T-helper 2 cell treated with Interferon-gamma antibody and Interleukin-4, amounts not matched to agents 5 μg/mL and 100 μg/mL, for 36 hours (primary cell): ENCODE measurements around the gene ABCC2.

ENCODE experiments used
- DNase-seq: peaks from one replicate; pipeline ENCODE4 v3.0.0; 2021; ENCODE audit warnings: low spot score
- H3K27ac Mint-ChIP-seq: one replicate; pipeline ENCODE4 v1.8.0; 2021; ENCODE audit warnings: mild to moderate bottlenecking, mixed read lengths
- H3K27me3 Mint-ChIP-seq: one replicate; pipeline ENCODE4 v1.8.0; 2021; ENCODE audit warnings: low read depth, mixed read lengths
- H3K36me3 Mint-ChIP-seq: one replicate; pipeline ENCODE4 v1.8.0; 2021; ENCODE audit warnings: low read depth, mixed read lengths
- H3K4me1 Mint-ChIP-seq: one replicate; pipeline ENCODE4 v1.8.0; 2021; ENCODE audit warnings: low read depth, mixed read lengths
- H3K4me3 Mint-ChIP-seq: one replicate; pipeline ENCODE4 v1.8.0; 2022; ENCODE audit warnings: mild to moderate bottlenecking, moderate library complexity, mixed read lengths
- H3K9me3 Mint-ChIP-seq: one replicate; pipeline ENCODE4 v1.8.0; 2021; ENCODE audit warnings: mixed read lengths

Gene ABCC2

GRCh38 chr10:99843310-99843709 lies 60.9 kb downstream of the ABCC2 start:
- peaks cover 6% of the 10 kb centered on the region for H3K27me3 Mint-ChIP-seq
- H3K36me3 Mint-ChIP-seq, result no peaks in the 10 kb centered on the region
- H3K4me3 Mint-ChIP-seq, result no peak overlapping the region
- no peak for DNase-seq
- H3K4me1 Mint-ChIP-seq, result peaks cover 7% of the 10 kb centered on the region
- no peaks in the 10 kb centered on the region for H3K9me3 Mint-ChIP-seq
- no peak overlapping the region for H3K27ac Mint-ChIP-seq

GRCh38 chr10:99844433-99844955 lies 62.1 kb downstream of the ABCC2 start:
- Mint-ChIP-seq H3K4me1 (peaks cover 7% of the 10 kb centered on the region), H3K36me3 (no peaks in the 10 kb centered on the region), H3K27ac (no peak overlapping the region), H3K27me3 (peaks cover 6% of the 10 kb centered on the region), H3K9me3 (no peaks in the 10 kb centered on the region), H3K4me3 (no peak overlapping the region)
- DNase-seq, result no peak

DNA sequence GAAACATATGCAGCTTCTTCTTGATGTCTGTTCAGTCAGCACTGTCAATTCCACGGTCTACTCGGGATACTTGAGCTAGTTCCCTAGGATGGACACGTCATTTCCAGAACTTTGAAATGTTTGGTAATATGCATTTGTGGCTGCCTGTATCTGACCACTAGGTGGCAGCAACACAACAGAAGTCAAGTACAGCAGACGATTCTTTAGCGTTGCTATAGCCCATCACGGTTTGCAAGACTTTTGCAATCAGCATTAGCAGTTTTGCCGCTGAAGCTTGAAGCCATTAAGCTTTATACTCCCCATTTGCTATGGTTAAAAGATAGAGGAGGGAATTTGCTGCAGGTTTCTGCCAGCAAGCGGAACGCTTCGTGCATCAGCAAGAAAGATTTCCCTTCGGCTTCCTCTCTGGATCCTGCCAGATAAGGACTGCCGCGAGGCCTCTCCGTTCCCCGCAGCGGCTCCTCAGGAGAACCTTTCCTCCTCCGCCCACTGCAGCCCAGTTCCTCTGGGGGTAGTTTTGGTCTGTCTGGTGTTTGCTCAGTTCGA lies 63.5 kb downstream of the ABCC2 start:
- Mint-ChIP-seq H3K36me3 (no peaks in the 10 kb centered on the region), H3K27me3 (peaks cover 7% of the 10 kb centered on the region), H3K9me3 (no peaks in the 10 kb centered on the region), H3K4me1 (peaks cover 7% of the 10 kb centered on the region), H3K4me3 (peak overlapping the region; percentile 28), H3K27ac (no peak overlapping the region)
- DNase-seq, result peak; percentile 61

DNA sequence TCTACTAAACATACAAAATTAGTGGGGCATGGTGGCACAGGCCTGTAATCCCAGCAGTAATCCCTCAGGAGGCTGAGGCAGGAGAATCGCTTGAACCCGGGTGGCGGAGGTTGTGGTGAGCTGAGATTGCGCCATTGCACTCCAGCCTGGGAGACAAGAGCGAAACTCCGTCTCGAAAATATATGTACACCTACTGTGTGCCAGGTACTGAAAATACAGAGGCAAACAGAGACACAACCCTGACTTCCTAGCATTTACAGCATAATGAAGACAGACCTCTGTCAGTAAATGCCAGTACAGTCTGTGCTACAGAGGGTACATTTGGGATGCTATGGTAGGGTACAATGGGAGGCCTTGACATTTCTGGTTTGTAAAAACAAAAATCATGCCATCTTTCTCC lies 66.6 kb downstream of the ABCC2 start:
- peaks cover 6% of the 10 kb centered on the region for H3K27me3 Mint-ChIP-seq
- no peaks in the 10 kb centered on the region for H3K36me3 Mint-ChIP-seq
- DNase-seq, result no peak
- H3K4me3 Mint-ChIP-seq, result no peak overlapping the region
- no peaks in the 10 kb centered on the region for H3K9me3 Mint-ChIP-seq
- H3K27ac Mint-ChIP-seq, result no peak overlapping the region
- H3K4me1 Mint-ChIP-seq, result peaks cover 7% of the 10 kb centered on the region

- Mint-ChIP-seq H3K36me3 (no peaks in the 10 kb centered on the region), H3K27me3 (peaks cover 6% of the 10 kb centered on the region), H3K27ac (no peak overlapping the region), H3K9me3 (no peaks in the 10 kb centered on the region), H3K4me3 (no peak overlapping the region), H3K4me1 (peaks cover 7% of the 10 kb centered on the region)
- no peak for DNase-seq
Measured at GRCh38 chr10:99849536-99849935, 67.1 kb downstream of the ABCC2 start.

DNA sequence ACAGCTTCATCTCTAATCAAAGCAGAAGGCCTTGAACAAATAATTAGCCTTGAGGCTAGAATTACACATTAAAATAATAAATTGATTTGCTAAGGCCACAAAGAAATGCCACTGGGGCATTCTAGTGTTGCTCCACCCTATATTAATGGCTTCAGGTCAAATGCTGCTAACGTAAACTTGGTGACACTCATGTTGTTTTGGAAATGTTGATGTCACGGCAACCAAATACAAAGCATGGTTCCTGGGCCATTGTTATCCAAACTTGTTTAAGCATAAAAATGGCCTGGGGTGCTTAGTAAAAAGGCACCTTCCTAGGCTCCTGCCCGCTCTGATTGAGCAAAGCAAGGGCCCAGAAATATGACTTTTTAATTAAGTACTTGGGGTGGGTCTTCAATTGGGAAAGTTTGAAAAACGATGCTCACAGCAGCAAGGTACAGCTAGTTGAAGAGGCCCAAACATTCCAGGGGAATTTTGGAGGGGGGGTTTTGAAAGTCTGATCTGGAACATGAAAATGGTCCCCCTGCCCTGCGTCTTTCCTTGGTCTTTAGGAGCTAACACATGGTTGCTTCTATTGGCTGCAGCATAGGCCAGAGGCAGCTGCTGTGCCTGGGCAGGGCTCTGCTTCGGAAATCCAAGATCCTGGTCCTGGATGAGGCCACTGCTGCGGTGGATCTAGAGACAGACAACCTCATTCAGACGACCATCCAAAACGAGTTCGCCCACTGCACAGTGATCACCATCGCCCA lies 67.8 kb downstream of the ABCC2 start:
- H3K4me1 Mint-ChIP-seq, result peaks cover 7% of the 10 kb centered on the region
- H3K27me3 Mint-ChIP-seq, result peaks cover 6% of the 10 kb centered on the region
- no peaks in the 10 kb centered on the region for H3K36me3 Mint-ChIP-seq
- H3K9me3 Mint-ChIP-seq, result no peaks in the 10 kb centered on the region
- DNase-seq, result no peak
- no peak overlapping the region for H3K4me3 Mint-ChIP-seq
- no peak overlapping the region for H3K27ac Mint-ChIP-seq

DNA sequence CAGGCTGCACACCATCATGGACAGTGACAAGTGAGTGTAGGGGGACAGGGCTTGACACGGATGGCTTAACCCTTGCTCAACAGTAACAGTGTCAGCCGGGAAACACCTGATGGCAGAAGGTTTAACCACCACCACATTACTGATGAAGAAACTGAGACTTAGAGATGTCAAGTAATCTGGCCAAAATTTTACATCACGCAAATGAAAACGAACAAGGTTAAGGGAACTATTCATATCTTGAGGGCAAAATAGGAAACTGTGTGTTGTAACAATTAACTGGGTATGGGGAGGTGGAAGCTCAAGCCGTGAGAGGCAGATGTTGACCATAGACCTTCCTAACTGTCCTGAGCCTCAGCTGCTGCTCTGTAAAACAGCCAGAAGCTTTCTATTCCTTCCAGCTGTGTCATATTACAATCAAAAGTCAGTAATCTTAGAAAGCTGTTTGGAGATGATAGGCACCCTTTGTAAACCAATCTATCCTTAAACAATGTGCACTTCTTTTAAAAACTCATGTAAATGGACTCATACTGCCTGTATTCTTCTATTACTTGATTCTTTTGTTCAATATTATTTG lies 68.4 kb downstream of the ABCC2 start:
- Mint-ChIP-seq H3K4me1 (peaks cover 5% of the 10 kb centered on the region), H3K4me3 (no peak overlapping the region), H3K27me3 (peaks cover 6% of the 10 kb centered on the region), H3K27ac (no peak overlapping the region), H3K36me3 (no peaks in the 10 kb centered on the region), H3K9me3 (no peaks in the 10 kb centered on the region)
- no peak for DNase-seq

GRCh38 chr10:99851825-99852224 lies 69.4 kb downstream of the ABCC2 start:
- Mint-ChIP-seq H3K9me3 (no peaks in the 10 kb centered on the region), H3K36me3 (no peaks in the 10 kb centered on the region), H3K4me3 (no peak overlapping the region), H3K4me1 (no peaks in the 10 kb centered on the region), H3K27ac (no peak overlapping the region), H3K27me3 (peaks cover 10% of the 10 kb centered on the region)
- DNase-seq, result no peak

DNA sequence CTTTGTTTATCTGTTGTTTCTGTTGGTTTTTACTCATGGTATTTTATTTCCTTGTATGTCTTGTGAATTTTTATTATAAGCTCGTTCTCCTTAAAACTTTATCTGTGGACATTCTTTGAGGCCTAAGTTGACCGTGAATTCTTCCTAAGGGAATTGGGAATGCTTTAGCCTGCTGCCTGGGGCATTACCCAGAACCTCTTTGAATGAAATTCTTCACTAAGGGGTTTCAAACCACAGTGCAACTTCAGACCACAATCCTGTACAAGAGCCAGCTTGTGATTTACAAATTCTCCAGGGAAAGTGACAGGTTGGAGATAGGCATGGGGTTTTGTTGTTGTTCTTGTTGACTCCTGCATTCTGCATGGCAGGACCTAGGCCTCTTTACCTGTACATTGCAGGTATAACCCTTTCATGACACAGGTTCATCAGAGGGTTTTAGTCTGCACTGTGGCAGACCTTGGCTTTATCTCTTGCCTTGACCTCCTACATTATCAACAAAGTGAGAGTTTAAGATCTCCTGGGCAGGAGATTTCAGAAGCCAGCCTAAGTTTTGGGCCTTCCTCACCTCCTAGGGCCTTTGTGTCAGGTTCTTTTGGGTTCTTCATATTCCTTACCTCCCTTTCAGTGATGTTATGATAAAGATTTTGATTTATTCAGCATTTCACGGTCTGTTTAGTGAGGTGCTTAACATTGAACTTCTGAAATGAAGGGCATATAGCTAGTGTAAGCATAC lies 70.2 kb downstream of the ABCC2 start:
- no peak for DNase-seq
- Mint-ChIP-seq H3K27me3 (peaks cover 11% of the 10 kb centered on the region), H3K4me1 (no peaks in the 10 kb centered on the region), H3K4me3 (no peak overlapping the region), H3K27ac (no peak overlapping the region), H3K36me3 (no peaks in the 10 kb centered on the region), H3K9me3 (no peaks in the 10 kb centered on the region)

DNA sequence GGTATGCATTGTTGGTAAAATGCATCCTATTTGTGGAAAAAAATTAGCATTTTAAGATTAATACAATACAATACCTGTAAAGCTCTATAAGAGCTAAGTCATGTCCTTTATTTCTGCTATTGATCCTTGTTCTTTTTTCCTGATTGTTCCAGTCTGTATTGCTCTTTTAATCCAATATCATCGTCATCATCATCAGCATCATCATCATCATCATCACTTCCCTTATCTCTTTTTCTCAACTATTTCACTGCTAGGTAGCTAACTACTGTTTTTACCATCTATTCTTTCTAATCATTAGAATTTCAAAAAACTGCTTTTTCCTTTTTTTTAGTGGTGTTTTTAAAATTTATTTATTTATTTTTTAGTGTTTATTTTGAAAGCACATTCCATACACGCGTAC lies 71.2 kb downstream of the ABCC2 start:
- Mint-ChIP-seq H3K4me3 (no peak overlapping the region), H3K27ac (no peak overlapping the region), H3K9me3 (no peaks in the 10 kb centered on the region), H3K27me3 (peaks cover 16% of the 10 kb centered on the region), H3K36me3 (no peaks in the 10 kb centered on the region), H3K4me1 (no peaks in the 10 kb centered on the region)
- DNase-seq, result no peak

- Mint-ChIP-seq H3K4me3 (no peak overlapping the region), H3K27ac (no peak overlapping the region), H3K27me3 (peaks cover 23% of the 10 kb centered on the region), H3K9me3 (no peaks in the 10 kb centered on the region), H3K4me1 (no peaks in the 10 kb centered on the region), H3K36me3 (no peaks in the 10 kb centered on the region)
- DNase-seq, result no peak
Measured at GRCh38 chr10:99854860-99855259, 72.4 kb downstream of the ABCC2 start.

DNA sequence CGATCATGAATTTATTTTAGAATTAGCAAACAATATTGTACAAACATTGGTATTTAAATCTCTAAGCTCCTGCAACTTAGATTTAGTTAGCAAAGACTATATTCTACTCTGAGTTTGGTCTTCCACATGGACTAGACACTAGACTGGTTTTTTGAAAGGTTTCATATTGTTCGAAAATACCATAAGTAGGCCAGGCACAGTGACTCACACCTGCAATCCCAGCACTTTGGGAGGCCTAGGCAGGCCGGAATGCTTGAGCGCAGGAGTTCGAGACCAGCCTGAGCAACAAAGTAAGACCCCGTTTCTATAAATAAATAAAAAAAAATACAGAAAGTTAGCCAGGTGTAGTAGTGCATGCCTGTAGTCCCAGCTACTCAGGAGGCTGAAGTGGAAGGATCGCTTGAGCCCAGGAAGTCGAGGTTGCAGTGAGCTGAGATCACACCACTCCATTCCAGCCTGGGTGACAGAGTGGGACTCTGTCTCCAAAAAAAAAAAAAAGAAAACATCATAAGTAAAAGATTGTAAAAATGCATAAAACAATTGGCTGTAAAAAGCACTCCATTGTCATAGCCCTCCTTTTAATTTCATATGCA lies 73.1 kb downstream of the ABCC2 start:
- no peak for DNase-seq
- H3K4me3 Mint-ChIP-seq, result no peak overlapping the region
- no peaks in the 10 kb centered on the region for H3K4me1 Mint-ChIP-seq
- H3K9me3 Mint-ChIP-seq, result no peaks in the 10 kb centered on the region
- H3K27ac Mint-ChIP-seq, result no peak overlapping the region
- no peaks in the 10 kb centered on the region for H3K36me3 Mint-ChIP-seq
- H3K27me3 Mint-ChIP-seq, result peaks cover 26% of the 10 kb centered on the region

DNA sequence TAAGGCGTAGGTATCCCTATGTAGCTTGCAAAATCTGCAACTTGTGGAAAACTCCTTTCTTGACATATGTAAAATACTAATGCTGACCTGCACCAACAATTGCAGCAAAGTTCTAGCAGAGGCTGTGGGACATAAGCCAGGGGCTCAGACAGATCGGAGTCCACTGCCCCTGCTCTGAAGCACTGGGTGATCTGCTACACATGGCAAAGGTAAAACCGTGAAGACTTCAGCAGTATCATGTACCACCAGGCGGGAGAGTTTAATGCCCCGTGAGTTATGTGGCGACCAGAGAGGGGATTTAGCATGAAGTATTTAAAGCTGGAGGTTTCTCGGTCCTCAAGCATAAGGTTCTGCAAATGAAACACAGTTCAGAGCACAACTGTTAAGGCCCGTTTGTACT lies 76.4 kb downstream of the ABCC2 start:
- Mint-ChIP-seq H3K9me3 (no peaks in the 10 kb centered on the region), H3K36me3 (no peaks in the 10 kb centered on the region), H3K27me3 (peaks cover 44% of the 10 kb centered on the region), H3K4me1 (no peaks in the 10 kb centered on the region), H3K27ac (no peak overlapping the region), H3K4me3 (no peak overlapping the region)
- no peak for DNase-seq

DNA sequence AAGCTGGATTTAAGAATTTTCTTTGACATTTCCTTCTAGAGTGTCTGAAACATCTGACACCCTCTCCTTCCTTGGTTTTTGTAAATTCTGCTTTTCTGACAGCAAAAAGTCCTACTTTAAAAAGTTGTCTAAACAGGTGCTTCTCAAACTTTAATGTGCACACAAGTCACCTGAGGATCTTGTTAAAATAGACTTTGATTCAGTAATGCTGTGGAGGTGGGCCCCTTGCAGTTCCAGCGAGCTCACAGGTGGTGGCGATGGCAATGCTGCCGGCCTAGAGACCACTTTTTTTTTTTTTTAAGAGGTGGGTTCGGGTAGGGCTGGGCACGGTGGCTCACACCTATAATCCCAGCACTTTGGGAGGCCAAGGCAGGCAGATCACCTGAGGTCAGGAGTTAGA lies 77.1 kb downstream of the ABCC2 start:
- peaks cover 2% of the 10 kb centered on the region for H3K36me3 Mint-ChIP-seq
- H3K4me3 Mint-ChIP-seq, result no peak overlapping the region
- no peak for DNase-seq
- no peaks in the 10 kb centered on the region for H3K4me1 Mint-ChIP-seq
- no peak overlapping the region for H3K27ac Mint-ChIP-seq
- H3K9me3 Mint-ChIP-seq, result no peaks in the 10 kb centered on the region
- peaks cover 50% of the 10 kb centered on the region for H3K27me3 Mint-ChIP-seq
